H1 (cell line): ENCODE results near the gene PGM2. TPM values are rescaled to one million over a fixed set of nuclear protein-coding genes. Genes with fewer than 3 reads are reported as not detected.

Experiments used
- CTCF ChIA-PET: fragments of 300-600 bp; sonication (Branson Sonifier 250); formaldehyde crosslinking; loops from one replicate; lab custom pipeline; 2021; ENCODE audit not compliant: partially characterized antibody; lab: Charles Lee
- POLR2A ChIA-PET: fragments of 300-600 bp; sonication (Branson Sonifier 250); formaldehyde crosslinking; loops from one replicate; lab custom pipeline; 2021; ENCODE audit warnings: inconsistent platforms; ENCODE audit not compliant: partially characterized antibody; lab: Charles Lee
- DNase-seq, 2 experiments: peaks; one replicate each; pipeline versions ENCODE4 v3.0.0 to v3.0.0-alpha.2; 2010 to 2022; ENCODE audit warnings: low spot score in 2 of 2, low read depth in 1 of 2, mixed read lengths in 1 of 2
- FAIRE-seq: peaks from 2 replicates; lab custom pipeline; 2011; peaks lifted over from hg19 to GRCh38; lab: Jason Lieb, UNC
- H2AFZ ChIP-seq: 2 replicates; pipeline ENCODE4 v1.8.1; 2012; ENCODE audit warnings: low read length, inconsistent platforms
- H2AK5ac ChIP-seq: 2 replicates; pipeline ENCODE4 v1.6.1; 2013; ENCODE audit warnings: low read depth, low read length
- H2BK120ac ChIP-seq: replicated peaks from 2 replicates; pipeline ENCODE3; 2013; ENCODE audit warnings: low read depth, low read length, inconsistent platforms
- H2BK12ac ChIP-seq: 2 replicates; pipeline ENCODE4 v1.6.1; 2013; ENCODE audit warnings: low read depth, low read length
- H2BK15ac ChIP-seq: 2 replicates; pipeline ENCODE4 v1.6.1; 2013; ENCODE audit warnings: low read length
- H2BK20ac ChIP-seq: 2 replicates; pipeline ENCODE4 v1.6.1; 2013; ENCODE audit warnings: low read length
- H2BK5ac ChIP-seq: 2 replicates; pipeline ENCODE4 v1.6.1; 2013; ENCODE audit warnings: low read depth, low read length
- H3K14ac ChIP-seq: 2 replicates; pipeline ENCODE4 v1.6.1; 2013; ENCODE audit warnings: inconsistent platforms; ENCODE audit not compliant: insufficient read length
- H3K18ac ChIP-seq: 2 replicates; pipeline ENCODE4 v1.6.1; 2013; ENCODE audit warnings: low read length; ENCODE audit errors: extremely low read depth
- H3K23ac ChIP-seq: 2 replicates; pipeline ENCODE4 v1.6.1; 2013; ENCODE audit warnings: inconsistent platforms; ENCODE audit not compliant: insufficient read length
- H3K23me2 ChIP-seq: 2 replicates; pipeline ENCODE4 v1.6.1; 2013; ENCODE audit warnings: low read depth, low read length
- H3K27ac ChIP-seq: 2 replicates; pipeline ENCODE4 v1.6.1; 2011; ENCODE audit warnings: low read depth, low read length, inconsistent platforms
- H3K27me3 ChIP-seq, 4 experiments: replicated peaks in 1 of 4; 1 replicate in 1 of 4; 2 replicates in 3 of 4; pipeline versions ENCODE4 v1.6.1 to v1.8.1; 2011 to 2013; ENCODE audit warnings: low read length in 3 of 4, mild to moderate bottlenecking in 3 of 4, inconsistent platforms in 2 of 4, mixed read lengths in 2 of 4, moderate library complexity in 1 of 4; ENCODE audit not compliant: control insufficient read depth in 3 of 4, insufficient read depth in 3 of 4; ENCODE audit errors: extremely low read depth in 1 of 4
- H3K36me3 ChIP-seq, 4 experiments: 2 replicates each; pipeline versions ENCODE4 v1.6.1 to v1.8.1; 2011 to 2013; ENCODE audit warnings: mild to moderate bottlenecking in 4 of 4, low read length in 3 of 4, moderate library complexity in 2 of 4, control low read depth in 1 of 4, inconsistent platforms in 1 of 4; ENCODE audit not compliant: insufficient read depth in 4 of 4, control insufficient read depth in 2 of 4
- H3K4ac ChIP-seq: replicated peaks from 2 replicates; pipeline ENCODE3; 2013; ENCODE audit warnings: low read length, low read depth, mixed read lengths, inconsistent platforms; ENCODE audit not compliant: insufficient read length
- H3K4me1 ChIP-seq, 4 experiments: replicated peaks in 1 of 4; 1 replicate in 1 of 4; 2 replicates in 3 of 4; pipeline versions ENCODE4 v1.6.1 to v1.8.1; 2011 to 2013; ENCODE audit warnings: low read length in 3 of 4, inconsistent platforms in 2 of 4, mixed read lengths in 1 of 4; ENCODE audit not compliant: insufficient read depth in 4 of 4, control insufficient read depth in 3 of 4
- H3K4me2 ChIP-seq, 2 experiments: 2 replicates each; pipeline versions ENCODE4 v1.6.1 to v1.8.1; 2011 to 2013; ENCODE audit warnings: low read depth in 2 of 2, low read length in 2 of 2, control low read depth in 1 of 2, inconsistent platforms in 1 of 2, mild to moderate bottlenecking in 1 of 2; ENCODE audit not compliant: insufficient read depth in 1 of 2
- H3K4me3 ChIP-seq, 4 experiments: fragments of 200-600, 300-600 bp in 1 of 4; sonication (generic), shearing (Covaris generic), sonication (Bioruptor Twin) in 1 of 4; 2 replicates each; pipeline versions ENCODE4 v1.5.1 to v1.8.1; 2011 to 2016; ENCODE audit warnings: low read length in 4 of 4, low read depth in 3 of 4, control low read depth in 2 of 4, inconsistent platforms in 2 of 4, mild to moderate bottlenecking in 2 of 4, mixed read lengths in 1 of 4, moderate library complexity in 1 of 4; ENCODE audit not compliant: insufficient read depth in 2 of 4; ENCODE audit errors: extremely low read depth in 1 of 4
- H3K56ac ChIP-seq: replicated peaks from 2 replicates; pipeline ENCODE3; 2013; ENCODE audit warnings: low read depth, mild to moderate bottlenecking, mixed read lengths, low read length, inconsistent platforms; ENCODE audit not compliant: insufficient read length
- H3K79me1 ChIP-seq: 2 replicates; pipeline ENCODE4 v1.6.1; 2013; ENCODE audit warnings: low read depth, low read length, control low read depth
- H3K79me2 ChIP-seq, 2 experiments: 2 replicates each; pipeline versions ENCODE4 v1.6.1 to v1.8.1; 2012 to 2013; ENCODE audit warnings: low read length in 2 of 2, mild to moderate bottlenecking in 2 of 2, inconsistent platforms in 1 of 2; ENCODE audit not compliant: insufficient read depth in 2 of 2, control insufficient read depth in 1 of 2
- H3K9ac ChIP-seq, 4 experiments: replicated peaks in 1 of 4; 1 replicate in 1 of 4; 2 replicates in 3 of 4; pipeline versions ENCODE4 v1.6.1 to v1.8.1; 2011 to 2013; ENCODE audit warnings: low read depth in 3 of 4, low read length in 3 of 4, control low read depth in 2 of 4, mild to moderate bottlenecking in 2 of 4, moderate library complexity in 2 of 4, inconsistent platforms in 1 of 4; ENCODE audit errors: extremely low read depth in 1 of 4
- H3K9me3 ChIP-seq, 2 experiments: 2 replicates each; pipeline versions ENCODE4 v1.6.1 to v1.8.1; 2012 to 2013; ENCODE audit warnings: mild to moderate bottlenecking in 2 of 2, moderate library complexity in 2 of 2, control low read depth in 1 of 2, inconsistent platforms in 1 of 2, low read depth in 1 of 2, low read length in 1 of 2, mixed read lengths in 1 of 2; ENCODE audit not compliant: insufficient read depth in 2 of 2
- H4K20me1 ChIP-seq, 2 experiments: replicated peaks in 1 of 2; 2 replicates each; pipeline versions ENCODE3 to v1.8.1; 2011 to 2013; ENCODE audit warnings: inconsistent platforms in 2 of 2, low read length in 2 of 2, mild to moderate bottlenecking in 1 of 2; ENCODE audit not compliant: insufficient read depth in 2 of 2, control insufficient read depth in 1 of 2
- H4K5ac ChIP-seq: 2 replicates; pipeline ENCODE4 v1.6.1; 2013; ENCODE audit warnings: low read length, low read depth, mixed read lengths, inconsistent platforms; ENCODE audit not compliant: insufficient read length
- H4K8ac ChIP-seq: 2 replicates; pipeline ENCODE4 v1.8.0; 2013; ENCODE audit warnings: mild to moderate bottlenecking, moderate library complexity, low read length, inconsistent platforms; ENCODE audit not compliant: insufficient read depth; ENCODE audit errors: extremely low read depth
- H4K91ac ChIP-seq: replicated peaks from 2 replicates; pipeline ENCODE3; 2013; ENCODE audit warnings: low read length, mixed read lengths, inconsistent platforms; ENCODE audit not compliant: insufficient read length
- ASH2L ChIP-seq: fragments of 200-600, 300-600 bp; sonication (generic); IDR thresholded peaks from one replicate; pipeline ENCODE4 v1.7.1; 2017; ENCODE audit warnings: low read length
- CREB1 ChIP-seq: IDR thresholded peaks from 2 replicates; pipeline ENCODE4 v1.6.1; 2012; ENCODE audit warnings: inconsistent platforms
- CTBP2 ChIP-seq: IDR thresholded peaks from 2 replicates; pipeline ENCODE4 v1.7.0; 2011; ENCODE audit warnings: borderline replicate concordance, mild to moderate bottlenecking, moderate library complexity, mixed read lengths, low read length; ENCODE audit not compliant: insufficient read depth, insufficient read length
- GABPA ChIP-seq: IDR thresholded peaks from 2 replicates; pipeline ENCODE4 v1.6.1; 2011; ENCODE audit warnings: mild to moderate bottlenecking, low read length, moderate library complexity, borderline replicate concordance; ENCODE audit not compliant: insufficient read depth
- GTF2F1 ChIP-seq: IDR thresholded peaks from 2 replicates; pipeline ENCODE4 v1.6.1; 2012; ENCODE audit warnings: low read depth, low read length, improper control_type of control experiment, borderline replicate concordance
- KDM4A ChIP-seq: IDR thresholded peaks from one replicate; pipeline ENCODE4 v1.7.1; 2012; ENCODE audit warnings: low read depth, mild to moderate bottlenecking, moderate library complexity, low read length, inconsistent platforms; ENCODE audit not compliant: severe bottlenecking
- SAP30 ChIP-seq: fragments of 300-600 bp; sonication (generic); IDR thresholded peaks from 2 replicates; pipeline ENCODE4 v1.7.1; 2012; ENCODE audit warnings: low read length, moderate library complexity, mild to moderate bottlenecking, inconsistent platforms; ENCODE audit not compliant: insufficient read depth, insufficient replicate concordance
- SP1 ChIP-seq: IDR thresholded peaks from 2 replicates; pipeline ENCODE4 v1.6.1; 2011; ENCODE audit warnings: low read depth, low read length
- SP2 ChIP-seq: IDR thresholded peaks from 2 replicates; pipeline ENCODE4 v1.6.1; 2012; ENCODE audit warnings: mild to moderate bottlenecking, low read length, inconsistent platforms
- SUZ12 ChIP-seq: fragments of 200-600 bp; sonication (generic); IDR thresholded peaks from 2 replicates; pipeline ENCODE4 v1.6.1; 2012; ENCODE audit warnings: mild to moderate bottlenecking, inconsistent platforms, low read length, moderate library complexity, mixed read lengths
- TEAD4 ChIP-seq: IDR thresholded peaks from 2 replicates; pipeline ENCODE4 v1.6.1; 2012; ENCODE audit warnings: low read depth, low read length, inconsistent platforms, mixed read lengths
- ZNF274 ChIP-seq: IDR thresholded peaks from 2 replicates; pipeline ENCODE4 v1.7.0; 2012; ENCODE audit warnings: low read length, borderline replicate concordance; ENCODE audit errors: extremely low read depth
- WGBS, 2 experiments: shearing (Covaris generic) in 1 of 2; methylation state at CpG; one replicate each; pipeline versions ENCODE4 v1.1.6 to v1.1.7; 2013 to 2015; ENCODE audit warnings: low lambda C conversion rate in 2 of 2, mixed read lengths in 2 of 2, inconsistent platforms in 1 of 2, low coverage in 1 of 2, missing lambda C conversion rate in 1 of 2; ENCODE audit not compliant: insufficient replicate concordance in 2 of 2, insufficient coverage in 1 of 2, insufficient read length in 1 of 2; ENCODE audit errors: extremely low coverage in 1 of 2, missing lambda C conversion rate in 1 of 2; 5-methylcytosine and 5-hydroxymethylcytosine counted together
- polyA plus RNA-seq, 7 experiments: library from polyadenylated mRNA; depleted of rRNA in 3 of 7; stranded (reverse) in 5 of 7; unstranded in 2 of 7; fragments of >200 nt in 5 of 7; fragments of 200-250 nt in 2 of 7; gene quantifications; 1 replicate in 5 of 7; 2 replicates in 1 of 7; 4 replicates in 1 of 7; pipeline versions ENCODE4 v1.2.1 to v1.2.3, GENCODE V29; 2011 to 2013; ENCODE audit warnings: missing spikeins in 2 of 7, mixed read lengths in 2 of 7
- total RNA-seq: library from RNA; stranded (reverse); fragmentation: NEBNext Ultra II Directional; extraction: Animal tissue kit (Norgen Biotek cat#: 25700); gene quantifications from 2 replicates; pipeline ENCODE4 v1.2.1, GENCODE V29; 2021
- TF ChIP-seq, protein P1 (sequence below): IDR thresholded peaks from 2 replicates; pipeline ENCODE4 v1.6.1; 2011; ENCODE audit warnings: low read depth, mild to moderate bottlenecking, low read length; ENCODE audit not compliant: insufficient read depth

PGM2 gene
- total and polyA plus RNA-seq, 2 of the 8 experiments (the other 6 are each of a cell fraction or from before 2014, with no cell fraction given), result 7.7 to 38.0 TPM

DNA sequence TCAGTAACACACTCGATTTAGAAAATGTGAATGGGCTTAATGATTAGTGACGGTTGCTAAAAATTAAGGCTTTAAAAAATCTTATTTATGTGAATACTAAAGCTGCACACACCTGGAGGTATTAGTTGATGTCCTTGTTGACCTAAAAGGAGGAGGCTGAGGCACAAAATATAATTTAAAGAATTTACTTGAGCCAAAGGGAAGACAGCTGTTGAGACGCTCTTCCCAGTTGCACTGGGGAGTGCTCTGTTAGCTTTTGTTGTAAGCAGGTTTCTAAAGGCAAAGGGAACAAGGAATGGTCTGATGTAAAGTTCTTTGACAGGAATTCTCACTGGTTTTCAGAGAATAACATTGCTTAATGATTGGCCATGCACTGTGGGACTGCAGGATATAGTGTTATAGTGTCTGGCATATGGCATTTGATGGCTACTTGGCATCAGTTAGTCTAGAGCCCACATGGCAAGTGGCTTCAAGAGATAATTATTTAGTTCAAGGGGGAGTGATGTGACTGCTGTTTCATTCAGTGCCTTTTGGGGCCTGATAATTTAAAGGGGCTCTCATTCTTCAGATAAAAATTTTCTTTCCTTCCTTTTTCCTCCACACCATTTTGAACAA, 30.8 kb upstream of the PGM2 start:
- Histone ChIP-seq H4K5ac (no peak overlapping the region), H3K4me2 (no peak overlapping the region)
- POLR2A ChIA-PET, result no interaction called here
- TF ChIP-seq, protein P1, sequence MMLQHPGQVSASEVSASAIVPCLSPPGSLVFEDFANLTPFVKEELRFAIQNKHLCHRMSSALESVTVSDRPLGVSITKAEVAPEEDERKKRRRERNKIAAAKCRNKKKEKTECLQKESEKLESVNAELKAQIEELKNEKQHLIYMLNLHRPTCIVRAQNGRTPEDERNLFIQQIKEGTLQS, result no peak
- TF ChIP-seq SP1, result no peak
- no peak for TF ChIP-seq SUZ12
- TF ChIP-seq SP2, result no peak
- TF ChIP-seq SAP30, result no peak
- TF ChIP-seq CTBP2, result no peak
- TF ChIP-seq TEAD4, result no peak
- no peak for TF ChIP-seq ZNF274
- TF ChIP-seq CREB1, result no peak
- TF ChIP-seq GABPA, result no peak
- no peak for TF ChIP-seq ASH2L
- no peak for TF ChIP-seq GTF2F1
- no peak for TF ChIP-seq KDM4A

More for the DNA sequence above, 30.8 kb upstream of the PGM2 start:
- H3K4me1 ChIP-seq, result no peaks in the 10 kb centered on the region
- 91% methylated on average over 3 of the region's 3 CpGs; no CpG with 5 or more reads in 1 of the 2 experiments for WGBS, 2 experiments
- H4K91ac ChIP-seq, result no peak overlapping the region
- no peak overlapping the region for H3K23ac ChIP-seq
- no peaks in the 10 kb centered on the region for H3K27me3 ChIP-seq
- H2BK120ac ChIP-seq, result no peak overlapping the region
- CTCF ChIA-PET, result interaction anchor here (1.0 to 2.9 kb wide), 7 partner anchors 8 to 344 kb away, joined by 3 to 21 read pairs (median 4); no protein-coding TSS in a partner anchor
- H3K27ac ChIP-seq, result no peak overlapping the region
- H3K9ac ChIP-seq, result no peak overlapping the region
- no peak overlapping the region for H2BK12ac ChIP-seq
- DNase-seq (no peak), FAIRE-seq (no peak)
- H2AFZ ChIP-seq, result no peak overlapping the region
- H3K79me2 ChIP-seq, result no peaks in the 10 kb centered on the region
- H2BK20ac ChIP-seq, result no peak overlapping the region
- no peak overlapping the region for H3K4me3 ChIP-seq
- no peak overlapping the region for H3K14ac ChIP-seq
- H2BK15ac ChIP-seq, result no peak overlapping the region
- H4K8ac ChIP-seq, result no peak overlapping the region
- H3K18ac ChIP-seq, result no peak overlapping the region
- H4K20me1 ChIP-seq, result no peaks in the 10 kb centered on the region
- no peaks in the 10 kb centered on the region for H3K23me2 ChIP-seq
- no peak overlapping the region for H3K4ac ChIP-seq
- peaks cover 8 to 12% of the 10 kb centered on the region in 2 experiments; a peak in 3 of 4 replicates for H3K9me3 ChIP-seq
- H3K36me3 ChIP-seq, result no peaks in the 10 kb centered on the region
- no peak overlapping the region for H2BK5ac ChIP-seq
- no peak overlapping the region for H3K56ac ChIP-seq
- no peak overlapping the region for H2AK5ac ChIP-seq
- H3K79me1 ChIP-seq, result no peaks in the 10 kb centered on the region
